A549 (cell line): ENCODE results near the gene PRAME. TPM values are rescaled to one million over a fixed set of nuclear protein-coding genes. Genes with fewer than 3 reads are reported as not detected.

Source experiments
- ATAC-seq, 2 experiments: fragments of 200-7000 bp in 1 of 2; fragments of >200 bp in 1 of 2; cut with Nextera tagmentation in 1 of 2; cut with Tn5 transposase in 1 of 2; 3 replicates each; pipeline versions ENCODE4 v1.8.0 to v1.9.1; 2018 to 2020; ENCODE audit warnings: mild to moderate bottlenecking in 1 of 2, moderate library complexity in 1 of 2
- CTCF ChIA-PET: fragments of 300-600 bp; sonication (Branson Sonifier 250); formaldehyde crosslinking; extraction: SDS; loops from one replicate; lab custom pipeline; 2021; ENCODE audit warnings: antibody characterized with exemption, inconsistent platforms; lab: Yijun Ruan, JAX
- POLR2A ChIA-PET: fragments of 350-600 bp; formaldehyde crosslinking; extraction: SDS; loops from one replicate; lab custom pipeline; 2021; ENCODE audit warnings: antibody characterized with exemption, inconsistent platforms; lab: Yijun Ruan, JAX
- DNase-seq, 2 experiments: peaks; one replicate each; pipeline versions ENCODE4 v3.0.0 to v3.0.0-alpha.2; 2011 to 2016; ENCODE audit warnings: low read depth in 1 of 2, low spot score in 1 of 2
- FAIRE-seq: peaks from 2 replicates; lab custom pipeline; 2011; peaks lifted over from hg19 to GRCh38; lab: Jason Lieb, UNC
- H3K27ac ChIP-seq, 2 experiments: fragments of >200 bp; sonication (Bioruptor Twin); formaldehyde crosslinking; 3 replicates each; pipeline ENCODE4 v1.5.1; 2016 to 2017
- H3K4me1 ChIP-seq: fragments of >200 bp; sonication (Bioruptor Twin); formaldehyde crosslinking; 3 replicates; pipeline ENCODE4 v1.6.1; 2016
- H3K4me2 ChIP-seq: fragments of >200 bp; sonication (Bioruptor Twin); formaldehyde crosslinking; 3 replicates; pipeline ENCODE4 v1.6.1; 2016
- H3K4me3 ChIP-seq: fragments of >200 bp; sonication (Bioruptor Twin); formaldehyde crosslinking; 3 replicates; pipeline ENCODE4 v1.5.1; 2016
- H3K9me3 ChIP-seq: fragments of >200 bp; sonication (Bioruptor Twin); formaldehyde crosslinking; 3 replicates; pipeline ENCODE4 v1.6.1; 2016
- CBX8 ChIP-seq: fragments of 200-600 bp; sonication (generic); IDR thresholded peaks from 2 replicates; pipeline ENCODE4 v1.6.1; 2016
- CHD2 ChIP-seq: fragments of 150-350 bp; IDR thresholded peaks from 2 replicates; pipeline ENCODE4 v1.6.1; 2014; ENCODE audit warnings: low read length; ENCODE audit not compliant: partially characterized antibody
- CTCF ChIP-seq: fragments of >200 bp; sonication (Bioruptor Twin); formaldehyde crosslinking; IDR thresholded peaks from 3 replicates; pipeline ENCODE4 v1.5.1; 2016
- ELK1 ChIP-seq: fragments of 150-350 bp; IDR thresholded peaks from 2 replicates; pipeline ENCODE4 v1.6.1; 2014; ENCODE audit warnings: low read depth, mild to moderate bottlenecking, low read length
- FOSB ChIP-seq: fragments of 250-450 bp; sonication (Bioruptor Pico); IDR thresholded peaks from 2 replicates; pipeline ENCODE4 v1.5.0; 2020; ENCODE audit warnings: mild to moderate bottlenecking, moderate library complexity
- FOXS1 ChIP-seq: fragments of 250-450 bp; sonication (Bioruptor Pico); IDR thresholded peaks from 2 replicates; pipeline ENCODE4 v1.5.0; 2020; ENCODE audit warnings: mild to moderate bottlenecking, moderate library complexity
- GATA3 ChIP-seq: IDR thresholded peaks from 2 replicates; pipeline ENCODE4 v1.6.1; 2012; ENCODE audit warnings: borderline replicate concordance
- HEYL ChIP-seq: fragments of 250-450 bp; sonication (Bioruptor Pico); IDR thresholded peaks from 2 replicates; pipeline ENCODE4 v1.8.0; 2021; ENCODE audit warnings: mild to moderate bottlenecking, moderate library complexity
- HMGXB4 ChIP-seq: fragments of 250-450 bp; sonication (Bioruptor Pico); IDR thresholded peaks from 2 replicates; pipeline ENCODE4 v1.5.0; 2021; ENCODE audit warnings: mild to moderate bottlenecking, moderate library complexity, borderline replicate concordance
- HOXA7 ChIP-seq: fragments of 250-450 bp; sonication (Bioruptor Pico); IDR thresholded peaks from 2 replicates; pipeline ENCODE4 v1.5.0; 2020; ENCODE audit warnings: mild to moderate bottlenecking, moderate library complexity
- HOXB5 ChIP-seq: fragments of 250-450 bp; sonication (Bioruptor Pico); IDR thresholded peaks from 2 replicates; pipeline ENCODE4 v1.5.0; 2020; ENCODE audit warnings: mild to moderate bottlenecking, moderate library complexity
- KDM1A ChIP-seq: fragments of 200-600 bp; sonication (generic); IDR thresholded peaks from 2 replicates; pipeline ENCODE4 v1.6.1; 2016; ENCODE audit warnings: low read depth, mild to moderate bottlenecking
- PBX3 ChIP-seq: IDR thresholded peaks from 2 replicates; pipeline ENCODE4 v1.6.1; 2012
- RARB ChIP-seq: fragments of 250-450 bp; sonication (Bioruptor Pico); IDR thresholded peaks from 2 replicates; pipeline ENCODE4 v1.8.0; 2021; ENCODE audit warnings: mild to moderate bottlenecking, moderate library complexity
- SMC3 ChIP-seq: fragments of >200 bp; sonication (Bioruptor Twin); formaldehyde crosslinking; IDR thresholded peaks from 3 replicates; pipeline ENCODE4 v1.6.1; 2018; ENCODE audit warnings: inconsistent platforms
- USF2 ChIP-seq: fragments of 450-650 bp; IDR thresholded peaks from 2 replicates; pipeline ENCODE4 v1.6.1; 2014; ENCODE audit warnings: antibody characterized with exemption
- ZFP36 ChIP-seq: fragments of 450-650 bp; IDR thresholded peaks from 2 replicates; pipeline ENCODE4 v1.6.1; 2014; ENCODE audit warnings: borderline replicate concordance; ENCODE audit not compliant: partially characterized antibody
- ZNF302 ChIP-seq: fragments of 250-450 bp; sonication (Bioruptor Pico); IDR thresholded peaks from 2 replicates; pipeline ENCODE4 v1.9.0; 2021; ENCODE audit warnings: inconsistent platforms, mild to moderate bottlenecking, moderate library complexity
- WGBS: methylation state at CpG from one replicate; pipeline ENCODE4 v1.1.6; 2017; ENCODE audit errors: missing lambda C conversion rate; 5-methylcytosine and 5-hydroxymethylcytosine counted together
- polyA plus RNA-seq, 4 experiments: library from polyadenylated mRNA; depleted of rRNA in 3 of 4; stranded (reverse); fragments of >200 nt; fragmentation: RNase III in 1 of 4; extraction: RNeasy Plus Mini Kit Qiagen cat#74134 plus additional on column Dnase treatment in 1 of 4; gene quantifications; 2 replicates in 3 of 4; 3 replicates in 1 of 4; pipeline ENCODE4 v1.2.3, GENCODE V29; 2011 to 2017

PRAME gene
- polyA plus RNA-seq, 2 of the 4 experiments (the other 2 are of a cell fraction): 130 to 173 TPM

GRCh38 chr22:22555596-22555995, 3.5 kb downstream of the PRAME start (continued):
- no peak for TF ChIP-seq FOSB (CRISPR knock-in tag)

GRCh38 chr22:22554587-22555284, 4.3 kb downstream of the PRAME start:
- no peaks in the 10 kb centered on the region for H3K9me3 ChIP-seq
- peaks cover 44% of the 10 kb centered on the region; the same call in 2 of the 3 replicates for H3K4me1 ChIP-seq
- peak overlapping the region; percentile 73; the same call in 2 of the 3 replicates for H3K4me2 ChIP-seq
- ChIA-PET POLR2A (no interaction called here), CTCF (interaction anchor here (1.2 kb wide), 2 partner anchors 19 to 22 kb away, joined by 5 read pairs; no protein-coding TSS in a partner anchor)
- ATAC-seq (no peak), FAIRE-seq (no peak), DNase-seq (no peak)
- H3K4me3 ChIP-seq: no peak overlapping the region
- no peak for TF ChIP-seq HEYL
- no peak for TF ChIP-seq HOXA7 (CRISPR knock-in tag)
- no peak for TF ChIP-seq HMGXB4 (CRISPR knock-in tag)
- no peak for TF ChIP-seq PBX3
- no peak for TF ChIP-seq KDM1A
- TF ChIP-seq USF2: no peak
- no peak for TF ChIP-seq ZFP36
- no peak for TF ChIP-seq CHD2
- no peak for TF ChIP-seq FOXS1
- TF ChIP-seq CTCF: no peak
- TF ChIP-seq CBX8: no peak
- no peak for TF ChIP-seq GATA3
- TF ChIP-seq HOXB5: no peak
- no peak for TF ChIP-seq ZNF302 (CRISPR knock-in tag)
- TF ChIP-seq ELK1: no peak
- TF ChIP-seq SMC3: no peak
- TF ChIP-seq RARB (CRISPR knock-in tag): no peak
- 73% methylated on average over 4 of the region's 4 CpGs for WGBS
- H3K27ac ChIP-seq: peak overlapping the region in 1 of 2 experiments; percentile 33; a peak in 1 of 6 replicates
